Panc1 (cell line): ENCODE data around the gene TTC3.

Source experiments
- POLR2AphosphoS5 ChIP-seq: IDR thresholded peaks from 2 replicates; pipeline ENCODE4 v1.6.1; 2012; ENCODE audit warnings: mild to moderate bottlenecking, low read depth, low read length, moderate library complexity
- SIN3A ChIP-seq: IDR thresholded peaks from 2 replicates; pipeline ENCODE4 v1.6.1; 2012; ENCODE audit warnings: low read depth, mild to moderate bottlenecking, low read length, moderate library complexity, borderline replicate concordance; ENCODE audit not compliant: insufficient read depth
- TCF7L2 ChIP-seq: IDR thresholded peaks from 2 replicates; pipeline ENCODE4 v1.6.1; 2011; ENCODE audit warnings: mild to moderate bottlenecking, low read depth, low read length, inconsistent platforms
- TF ChIP-seq, protein P1 (sequence below): fragments of 450-650 bp; IDR thresholded peaks from 2 replicates; pipeline ENCODE4 v1.5.1; 2017; ENCODE audit warnings: mild to moderate bottlenecking
- TF ChIP-seq, protein P2 (sequence below), 2 experiments: IDR thresholded peaks; 2 replicates each; pipeline ENCODE4 v1.6.1; 2011 to 2012; ENCODE audit warnings: low read depth in 2 of 2, control low read depth in 1 of 2, low read length in 1 of 2, mild to moderate bottlenecking in 1 of 2, moderate library complexity in 1 of 2; ENCODE audit not compliant: insufficient read depth in 1 of 2

DNA sequence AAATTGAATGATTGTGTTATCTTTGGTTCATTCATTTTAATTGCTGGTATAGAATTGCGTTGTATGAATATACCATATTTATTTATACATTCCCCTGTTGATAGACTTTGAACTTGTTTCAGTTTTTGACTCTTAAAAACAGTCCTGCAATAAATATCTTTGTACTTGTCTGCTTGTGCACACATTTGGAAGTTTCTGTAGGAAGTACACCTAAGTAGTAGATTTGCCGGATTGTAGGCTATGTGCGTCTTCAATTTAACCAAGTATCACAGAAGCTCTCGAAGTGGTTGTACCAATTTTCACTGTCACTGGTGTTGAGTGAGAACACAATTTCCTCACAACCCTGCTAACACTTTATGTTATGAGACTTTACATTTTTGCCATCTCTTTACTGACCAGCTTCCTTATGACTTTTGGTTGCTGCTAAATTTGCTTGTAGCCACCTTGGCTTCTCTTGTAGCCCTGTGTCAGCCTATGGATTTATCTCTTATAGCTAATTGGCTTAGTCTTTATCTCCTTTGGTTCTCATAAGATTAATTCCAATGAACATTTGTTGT lies 2.2 kb downstream of the TTC3 start:
- TF ChIP-seq POLR2AphosphoS5: no peak
- TF ChIP-seq SIN3A: no peak
- TF ChIP-seq, protein P1, sequence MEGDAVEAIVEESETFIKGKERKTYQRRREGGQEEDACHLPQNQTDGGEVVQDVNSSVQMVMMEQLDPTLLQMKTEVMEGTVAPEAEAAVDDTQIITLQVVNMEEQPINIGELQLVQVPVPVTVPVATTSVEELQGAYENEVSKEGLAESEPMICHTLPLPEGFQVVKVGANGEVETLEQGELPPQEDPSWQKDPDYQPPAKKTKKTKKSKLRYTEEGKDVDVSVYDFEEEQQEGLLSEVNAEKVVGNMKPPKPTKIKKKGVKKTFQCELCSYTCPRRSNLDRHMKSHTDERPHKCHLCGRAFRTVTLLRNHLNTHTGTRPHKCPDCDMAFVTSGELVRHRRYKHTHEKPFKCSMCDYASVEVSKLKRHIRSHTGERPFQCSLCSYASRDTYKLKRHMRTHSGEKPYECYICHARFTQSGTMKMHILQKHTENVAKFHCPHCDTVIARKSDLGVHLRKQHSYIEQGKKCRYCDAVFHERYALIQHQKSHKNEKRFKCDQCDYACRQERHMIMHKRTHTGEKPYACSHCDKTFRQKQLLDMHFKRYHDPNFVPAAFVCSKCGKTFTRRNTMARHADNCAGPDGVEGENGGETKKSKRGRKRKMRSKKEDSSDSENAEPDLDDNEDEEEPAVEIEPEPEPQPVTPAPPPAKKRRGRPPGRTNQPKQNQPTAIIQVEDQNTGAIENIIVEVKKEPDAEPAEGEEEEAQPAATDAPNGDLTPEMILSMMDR: no peak
- no peak for TF ChIP-seq TCF7L2
- TF ChIP-seq, protein P2, sequence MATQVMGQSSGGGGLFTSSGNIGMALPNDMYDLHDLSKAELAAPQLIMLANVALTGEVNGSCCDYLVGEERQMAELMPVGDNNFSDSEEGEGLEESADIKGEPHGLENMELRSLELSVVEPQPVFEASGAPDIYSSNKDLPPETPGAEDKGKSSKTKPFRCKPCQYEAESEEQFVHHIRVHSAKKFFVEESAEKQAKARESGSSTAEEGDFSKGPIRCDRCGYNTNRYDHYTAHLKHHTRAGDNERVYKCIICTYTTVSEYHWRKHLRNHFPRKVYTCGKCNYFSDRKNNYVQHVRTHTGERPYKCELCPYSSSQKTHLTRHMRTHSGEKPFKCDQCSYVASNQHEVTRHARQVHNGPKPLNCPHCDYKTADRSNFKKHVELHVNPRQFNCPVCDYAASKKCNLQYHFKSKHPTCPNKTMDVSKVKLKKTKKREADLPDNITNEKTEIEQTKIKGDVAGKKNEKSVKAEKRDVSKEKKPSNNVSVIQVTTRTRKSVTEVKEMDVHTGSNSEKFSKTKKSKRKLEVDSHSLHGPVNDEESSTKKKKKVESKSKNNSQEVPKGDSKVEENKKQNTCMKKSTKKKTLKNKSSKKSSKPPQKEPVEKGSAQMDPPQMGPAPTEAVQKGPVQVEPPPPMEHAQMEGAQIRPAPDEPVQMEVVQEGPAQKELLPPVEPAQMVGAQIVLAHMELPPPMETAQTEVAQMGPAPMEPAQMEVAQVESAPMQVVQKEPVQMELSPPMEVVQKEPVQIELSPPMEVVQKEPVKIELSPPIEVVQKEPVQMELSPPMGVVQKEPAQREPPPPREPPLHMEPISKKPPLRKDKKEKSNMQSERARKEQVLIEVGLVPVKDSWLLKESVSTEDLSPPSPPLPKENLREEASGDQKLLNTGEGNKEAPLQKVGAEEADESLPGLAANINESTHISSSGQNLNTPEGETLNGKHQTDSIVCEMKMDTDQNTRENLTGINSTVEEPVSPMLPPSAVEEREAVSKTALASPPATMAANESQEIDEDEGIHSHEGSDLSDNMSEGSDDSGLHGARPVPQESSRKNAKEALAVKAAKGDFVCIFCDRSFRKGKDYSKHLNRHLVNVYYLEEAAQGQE (IDR thresholded peaks at IDR 0.05; ENCODE audit: insufficient read depth in 1 of 2, low read depth in 2 of 2, low read length in 1 of 2): no peak
